ENCODE measurements around the gene FCGR1A.
"Not testable (repeated sequence)": the region's sequence is repeated elsewhere in the genome, so short reads cannot be mapped to it uniquely, and the experiment has no call there.

- TF ChIP-seq CTCF, POLR2A (IDR thresholded peaks at IDR 0.05): not testable (repeated sequence)
Measured at GRCh38 chr1:149833144-149833543, 50.6 kb downstream of the FCGR1A start.
